Activated T-helper 17 cell treated with anti-CD3 and anti-CD28 coated beads, Interleukin-2, amount 50 U/mL, for 72 hours (primary cell): Measurements from ENCODE around the gene NECTIN3. TPM values are rescaled to one million over a fixed set of nuclear protein-coding genes. Genes with fewer than 3 reads are reported as not detected.

ENCODE experiments used
- ATAC-seq: fragments of 150-1000 bp; cut with Tn5 transposase; replicated peaks from 2 replicates; pipeline ENCODE4 v1.10.0; 2021; ENCODE audit warnings: mild to moderate bottlenecking, moderate library complexity
- H3K27ac Mint-ChIP-seq: one replicate; pipeline ENCODE4 v1.8.0; 2022; ENCODE audit warnings: mixed read lengths
- H3K27me3 Mint-ChIP-seq: one replicate; pipeline ENCODE4 v1.8.0; 2022; ENCODE audit warnings: mixed read lengths
- H3K36me3 Mint-ChIP-seq: one replicate; pipeline ENCODE4 v1.8.0; 2022; ENCODE audit warnings: low read depth, mild to moderate bottlenecking, mixed read lengths
- H3K4me1 Mint-ChIP-seq: one replicate; pipeline ENCODE4 v1.8.0; 2022; ENCODE audit warnings: mixed read lengths
- H3K4me3 Mint-ChIP-seq: one replicate; pipeline ENCODE4 v1.8.0; 2022; ENCODE audit warnings: mild to moderate bottlenecking, mixed read lengths
- H3K9me3 Mint-ChIP-seq: one replicate; pipeline ENCODE4 v1.8.0; 2022; ENCODE audit warnings: mixed read lengths
- total RNA-seq, 2 donors: library from RNA; stranded (reverse); gene quantifications; one replicate each; pipeline ENCODE4 v1.2.3, GENCODE V29; 2022

NECTIN3 gene
- total RNA-seq, 2 donors from 2014 or later: 9.3 to 9.6 TPM

DNA sequence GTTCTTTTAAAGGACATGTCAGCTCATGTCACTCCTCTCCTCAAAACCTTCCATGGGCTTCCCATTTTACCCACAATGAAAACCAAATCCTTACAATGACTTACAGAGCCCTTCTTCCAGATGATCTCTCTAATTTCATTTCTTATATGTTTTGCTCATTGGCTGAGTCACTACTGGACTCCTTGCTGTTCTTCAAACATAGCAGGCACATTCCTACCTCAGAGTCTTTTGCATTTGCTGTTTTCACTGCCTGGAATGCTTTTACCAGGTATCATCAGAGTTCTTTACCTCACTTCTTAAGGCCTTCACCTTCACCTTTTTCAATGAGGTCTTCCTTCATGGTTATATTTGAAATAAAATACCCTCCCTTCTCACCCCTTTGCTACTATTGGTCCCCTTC lies 57.3 kb downstream of the NECTIN3 start:
- Mint-ChIP-seq H3K27me3 (no peaks in the 10 kb centered on the region), H3K4me3 (no peak overlapping the region), H3K4me1 (no peaks in the 10 kb centered on the region), H3K36me3 (peaks cover 4% of the 10 kb centered on the region), H3K9me3 (no peaks in the 10 kb centered on the region), H3K27ac (no peak overlapping the region)
- no peak for ATAC-seq

- Mint-ChIP-seq H3K27ac (no peak overlapping the region), H3K4me3 (no peak overlapping the region), H3K27me3 (no peaks in the 10 kb centered on the region), H3K9me3 (no peaks in the 10 kb centered on the region), H3K4me1 (no peaks in the 10 kb centered on the region), H3K36me3 (peaks cover 6% of the 10 kb centered on the region)
- no peak for ATAC-seq
Observed at GRCh38 chr3:111130827-111131226, 59.2 kb downstream of the NECTIN3 start.

DNA sequence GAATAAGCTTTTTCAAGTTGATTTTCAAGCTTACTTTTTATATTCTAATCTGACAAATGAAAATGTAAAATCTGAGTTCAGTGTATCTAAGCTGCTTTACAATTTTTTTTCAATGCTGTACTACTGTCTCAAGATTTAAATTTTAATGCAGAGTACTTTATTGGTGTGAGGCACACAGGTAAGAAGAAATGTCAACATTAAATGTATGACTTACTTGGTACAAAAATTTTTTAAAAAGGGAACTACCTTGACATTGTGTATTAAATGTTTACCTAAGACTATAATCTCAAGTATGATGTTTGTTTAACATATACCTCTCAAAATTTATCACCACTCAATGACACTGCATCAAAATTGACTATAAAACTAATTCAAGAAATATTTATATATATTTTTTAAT lies 62.7 kb downstream of the NECTIN3 start:
- Mint-ChIP-seq H3K36me3 (peaks cover 6% of the 10 kb centered on the region), H3K9me3 (no peaks in the 10 kb centered on the region), H3K27ac (no peak overlapping the region), H3K4me1 (no peaks in the 10 kb centered on the region), H3K4me3 (no peak overlapping the region), H3K27me3 (no peaks in the 10 kb centered on the region)
- ATAC-seq: no peak

- no peaks in the 10 kb centered on the region for H3K9me3 Mint-ChIP-seq
- no peak overlapping the region for H3K4me3 Mint-ChIP-seq
- H3K36me3 Mint-ChIP-seq: peaks cover 18% of the 10 kb centered on the region
- no peaks in the 10 kb centered on the region for H3K27me3 Mint-ChIP-seq
- H3K4me1 Mint-ChIP-seq: no peaks in the 10 kb centered on the region
- H3K27ac Mint-ChIP-seq: no peak overlapping the region
- ATAC-seq: no peak
Observed at GRCh38 chr3:111151438-111151837, 79.8 kb downstream of the NECTIN3 start.

DNA sequence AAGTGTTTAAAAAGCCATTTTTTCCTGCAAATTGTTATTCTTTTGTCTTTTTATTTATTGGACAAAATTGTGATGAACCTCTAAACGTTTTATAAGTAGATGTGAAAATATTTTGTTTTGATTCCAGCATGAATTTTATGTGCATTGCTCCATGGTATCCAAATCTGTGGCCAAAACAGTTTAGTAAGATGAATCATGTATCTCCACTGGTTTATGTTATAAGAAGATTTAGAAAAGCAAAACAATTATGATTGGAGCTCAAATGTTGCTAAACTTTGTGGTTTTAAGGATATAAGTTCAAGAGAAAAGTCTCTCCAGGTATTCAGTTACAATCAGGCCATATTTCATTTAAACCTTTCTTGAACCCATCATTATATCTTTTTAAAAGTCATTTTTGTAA lies 80.9 kb downstream of the NECTIN3 start:
- Mint-ChIP-seq H3K27me3 (no peaks in the 10 kb centered on the region), H3K9me3 (no peaks in the 10 kb centered on the region), H3K27ac (no peak overlapping the region), H3K4me1 (no peaks in the 10 kb centered on the region), H3K36me3 (peaks cover 18% of the 10 kb centered on the region), H3K4me3 (no peak overlapping the region)
- no peak for ATAC-seq

DNA sequence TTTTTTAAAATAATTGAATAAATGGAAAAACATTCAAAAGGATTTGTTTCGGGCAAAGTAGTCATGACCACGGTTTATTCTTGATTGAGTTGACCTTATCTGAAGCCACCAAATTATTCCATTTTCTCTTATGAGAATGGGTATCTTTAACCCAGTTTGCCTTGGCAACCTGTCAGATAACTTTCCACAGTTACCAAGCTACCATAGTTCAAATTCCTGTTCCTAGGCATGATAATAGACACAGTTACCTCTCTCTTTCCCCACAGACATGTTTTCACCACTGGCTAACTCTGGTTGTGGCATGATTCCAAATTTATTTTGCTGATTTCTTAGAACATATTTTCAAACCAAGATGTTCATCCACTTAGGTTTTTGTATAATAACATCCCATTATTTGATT lies 84.9 kb downstream of the NECTIN3 start:
- peaks cover 7% of the 10 kb centered on the region for H3K36me3 Mint-ChIP-seq
- H3K4me3 Mint-ChIP-seq: no peak overlapping the region
- H3K27me3 Mint-ChIP-seq: no peaks in the 10 kb centered on the region
- ATAC-seq: no peak
- no peak overlapping the region for H3K27ac Mint-ChIP-seq
- H3K4me1 Mint-ChIP-seq: no peaks in the 10 kb centered on the region
- H3K9me3 Mint-ChIP-seq: no peaks in the 10 kb centered on the region

- H3K4me1 Mint-ChIP-seq: no peaks in the 10 kb centered on the region
- peaks cover 7% of the 10 kb centered on the region for H3K36me3 Mint-ChIP-seq
- no peak for ATAC-seq
- no peak overlapping the region for H3K27ac Mint-ChIP-seq
- peaks cover 3% of the 10 kb centered on the region for H3K9me3 Mint-ChIP-seq
- H3K27me3 Mint-ChIP-seq: no peaks in the 10 kb centered on the region
- H3K4me3 Mint-ChIP-seq: no peak overlapping the region
Observed at GRCh38 chr3:111159391-111159790, 87.8 kb downstream of the NECTIN3 start.

- no peak for ATAC-seq
- Mint-ChIP-seq H3K27ac (no peak overlapping the region), H3K4me3 (no peak overlapping the region), H3K27me3 (no peaks in the 10 kb centered on the region), H3K4me1 (no peaks in the 10 kb centered on the region), H3K36me3 (peaks cover 5% of the 10 kb centered on the region), H3K9me3 (peaks cover 3% of the 10 kb centered on the region)
Observed at GRCh38 chr3:111164621-111165020, 93.0 kb downstream of the NECTIN3 start.

- H3K36me3 Mint-ChIP-seq: peaks cover 5% of the 10 kb centered on the region
- H3K4me3 Mint-ChIP-seq: no peak overlapping the region
- no peaks in the 10 kb centered on the region for H3K4me1 Mint-ChIP-seq
- peaks cover 3% of the 10 kb centered on the region for H3K9me3 Mint-ChIP-seq
- H3K27ac Mint-ChIP-seq: no peak overlapping the region
- no peaks in the 10 kb centered on the region for H3K27me3 Mint-ChIP-seq
- no peak for ATAC-seq
Observed at GRCh38 chr3:111165411-111165810, 93.8 kb downstream of the NECTIN3 start.

DNA sequence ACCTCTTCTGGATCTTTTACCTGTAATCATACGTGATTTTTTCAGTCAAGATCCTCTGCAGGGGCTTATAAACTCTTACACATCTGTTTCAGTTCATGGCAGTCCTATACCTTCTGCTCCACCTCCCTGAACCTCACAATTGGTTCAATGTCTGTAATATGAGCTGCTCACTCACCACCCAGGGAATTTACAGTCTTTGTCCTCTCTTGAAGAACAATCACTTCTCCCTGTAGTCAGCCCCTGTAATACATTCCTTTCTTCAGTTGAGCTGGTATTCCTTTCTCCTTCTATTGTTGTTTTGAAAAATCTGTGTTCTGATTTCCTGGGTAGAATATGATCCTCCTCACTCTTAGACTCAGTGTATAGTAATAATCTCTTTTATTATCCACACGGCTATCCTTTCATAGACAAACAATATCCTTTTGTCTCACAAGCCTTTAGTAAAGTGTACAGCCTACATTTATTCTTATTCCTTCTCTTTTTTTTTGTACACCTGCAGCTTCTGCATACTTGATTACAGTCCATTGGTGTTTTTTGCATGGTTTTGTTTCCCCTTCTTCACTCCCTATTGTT lies 101.8 kb downstream of the NECTIN3 start:
- no peaks in the 10 kb centered on the region for H3K36me3 Mint-ChIP-seq
- no peaks in the 10 kb centered on the region for H3K27me3 Mint-ChIP-seq
- no peak for ATAC-seq
- H3K4me3 Mint-ChIP-seq: no peak overlapping the region
- no peaks in the 10 kb centered on the region for H3K4me1 Mint-ChIP-seq
- peaks cover 11% of the 10 kb centered on the region for H3K9me3 Mint-ChIP-seq
- H3K27ac Mint-ChIP-seq: no peak overlapping the region

- H3K27me3 Mint-ChIP-seq: no peaks in the 10 kb centered on the region
- no peak overlapping the region for H3K4me3 Mint-ChIP-seq
- peaks cover 11% of the 10 kb centered on the region for H3K9me3 Mint-ChIP-seq
- no peaks in the 10 kb centered on the region for H3K36me3 Mint-ChIP-seq
- no peak overlapping the region for H3K27ac Mint-ChIP-seq
- no peaks in the 10 kb centered on the region for H3K4me1 Mint-ChIP-seq
- no peak for ATAC-seq
Observed at GRCh38 chr3:111173906-111174305, 102.3 kb downstream of the NECTIN3 start.

DNA sequence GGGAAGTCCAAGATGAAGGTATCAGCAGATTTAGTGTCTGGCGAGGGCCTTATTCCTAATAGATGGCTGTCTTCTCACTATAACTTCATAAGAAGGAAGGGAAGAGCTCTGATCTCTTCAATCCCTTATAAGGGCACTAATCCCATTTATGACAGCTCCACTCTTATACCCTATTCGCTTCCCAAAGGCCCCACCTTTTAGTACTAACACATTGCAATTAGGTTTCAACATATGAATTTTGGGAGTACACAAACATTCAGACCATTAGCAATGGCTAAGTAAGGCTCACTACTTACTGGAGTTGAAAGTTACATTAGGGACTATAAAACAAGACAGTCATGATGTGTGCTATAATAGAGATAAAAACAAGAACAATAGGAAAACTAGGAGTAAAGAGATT lies 118.9 kb downstream of the NECTIN3 start:
- Mint-ChIP-seq H3K27me3 (no peaks in the 10 kb centered on the region), H3K27ac (no peak overlapping the region), H3K4me3 (no peak overlapping the region), H3K9me3 (no peaks in the 10 kb centered on the region), H3K4me1 (no peaks in the 10 kb centered on the region), H3K36me3 (no peaks in the 10 kb centered on the region)
- no peak for ATAC-seq

DNA sequence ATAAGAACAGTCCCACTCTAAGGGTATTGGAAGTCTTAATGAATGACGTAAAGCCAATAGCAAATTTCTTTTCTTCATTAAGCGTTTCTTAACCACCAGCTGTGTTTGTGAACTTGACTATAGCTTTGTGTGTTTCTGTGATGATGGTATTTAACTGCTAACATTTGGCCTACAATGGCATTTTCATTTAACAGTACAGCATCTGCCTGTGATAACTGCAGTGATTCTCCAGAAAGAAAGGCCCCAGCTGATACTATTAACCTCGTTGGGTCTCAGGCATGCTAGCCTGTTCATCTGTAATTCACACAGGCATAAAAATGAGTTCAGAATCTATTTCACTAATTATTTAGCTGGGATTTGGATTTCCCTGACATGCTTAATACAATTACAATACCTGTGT lies 121.9 kb downstream of the NECTIN3 start:
- ATAC-seq: no peak
- Mint-ChIP-seq H3K4me1 (no peaks in the 10 kb centered on the region), H3K36me3 (no peaks in the 10 kb centered on the region), H3K27me3 (no peaks in the 10 kb centered on the region), H3K4me3 (no peak overlapping the region), H3K27ac (no peak overlapping the region), H3K9me3 (no peaks in the 10 kb centered on the region)

DNA sequence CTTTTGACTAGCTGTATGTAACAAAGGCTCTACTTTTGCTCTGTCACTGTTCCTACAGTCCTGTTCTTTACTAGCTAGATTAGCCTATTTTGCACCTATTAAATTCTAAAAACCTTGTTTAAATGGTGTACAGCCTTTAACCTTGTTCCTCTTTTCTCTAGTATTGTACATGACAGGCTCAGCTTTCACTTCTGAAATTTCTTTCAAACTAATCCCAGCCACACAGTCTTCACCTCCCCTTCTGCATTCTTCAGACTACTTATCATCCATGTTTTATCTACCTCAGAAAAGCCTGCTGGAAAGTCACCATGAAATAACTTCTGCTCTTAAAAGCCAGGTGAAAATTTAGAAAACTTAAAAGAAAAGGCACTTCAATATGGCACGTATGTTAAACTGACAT lies 122.4 kb downstream of the NECTIN3 start:
- ATAC-seq: no peak
- H3K27ac Mint-ChIP-seq: no peak overlapping the region
- no peaks in the 10 kb centered on the region for H3K27me3 Mint-ChIP-seq
- no peaks in the 10 kb centered on the region for H3K4me1 Mint-ChIP-seq
- no peaks in the 10 kb centered on the region for H3K9me3 Mint-ChIP-seq
- no peaks in the 10 kb centered on the region for H3K36me3 Mint-ChIP-seq
- no peak overlapping the region for H3K4me3 Mint-ChIP-seq

DNA sequence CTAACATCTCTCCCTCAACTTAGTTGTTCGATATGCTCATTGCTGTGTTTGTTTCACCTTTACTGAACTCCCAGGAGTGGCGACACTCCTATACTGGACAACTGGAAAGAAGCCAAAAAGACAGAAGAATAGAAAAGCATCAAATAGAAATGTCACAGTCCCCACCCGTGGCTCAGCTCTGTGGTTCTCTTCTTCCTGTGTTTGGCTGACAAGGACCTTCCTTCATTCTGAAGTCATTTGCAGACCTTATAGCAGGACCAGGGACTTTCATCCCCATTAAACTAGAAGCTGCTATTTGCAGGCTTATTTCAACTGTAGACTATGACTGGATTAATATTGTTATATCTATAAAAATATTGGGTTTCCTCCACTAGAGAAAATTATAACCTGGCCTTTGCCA lies 125.9 kb downstream of the NECTIN3 start:
- Mint-ChIP-seq H3K36me3 (no peaks in the 10 kb centered on the region), H3K27ac (no peak overlapping the region), H3K27me3 (no peaks in the 10 kb centered on the region), H3K9me3 (no peaks in the 10 kb centered on the region), H3K4me1 (no peaks in the 10 kb centered on the region), H3K4me3 (no peak overlapping the region)
- no peak for ATAC-seq

DNA sequence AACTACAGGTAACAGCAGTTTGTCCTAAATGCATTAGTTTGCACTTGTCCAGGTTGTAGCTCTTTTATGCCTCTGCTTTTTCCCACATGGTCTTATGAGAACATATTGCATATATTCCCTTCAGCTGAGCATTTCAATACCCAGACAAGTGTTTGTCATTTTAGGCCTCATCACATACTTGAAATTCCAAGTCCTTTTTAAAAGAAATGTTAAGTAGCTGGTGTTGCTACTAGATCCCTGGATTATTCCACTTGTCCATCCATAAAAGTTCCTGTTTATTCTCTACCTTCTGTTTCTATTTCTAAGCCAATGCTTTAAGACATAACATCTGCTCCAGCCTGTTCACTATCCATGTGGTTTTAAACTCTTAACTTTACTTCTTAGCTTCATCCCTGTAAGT lies 128.4 kb downstream of the NECTIN3 start:
- H3K27ac Mint-ChIP-seq: no peak overlapping the region
- no peaks in the 10 kb centered on the region for H3K4me1 Mint-ChIP-seq
- no peaks in the 10 kb centered on the region for H3K27me3 Mint-ChIP-seq
- no peak overlapping the region for H3K4me3 Mint-ChIP-seq
- H3K9me3 Mint-ChIP-seq: no peaks in the 10 kb centered on the region
- no peak for ATAC-seq
- H3K36me3 Mint-ChIP-seq: no peaks in the 10 kb centered on the region
